H54 (cell line): ENCODE results near the gene FGD6.

Experiments
- DNase-seq: peaks from one replicate; pipeline ENCODE4 v3.0.0; 2011; ENCODE audit warnings: low spot score, mixed read lengths; ENCODE audit not compliant: insufficient read length
- FAIRE-seq: peaks from 3 replicates; lab custom pipeline; 2011; peaks lifted over from hg19 to GRCh38; lab: Jason Lieb, UNC
- POLR2A ChIP-seq: IDR thresholded peaks from 2 replicates; pipeline ENCODE4 v1.6.1; 2011; ENCODE audit warnings: low read depth, mild to moderate bottlenecking, low read length

FGD6 gene

DNA sequence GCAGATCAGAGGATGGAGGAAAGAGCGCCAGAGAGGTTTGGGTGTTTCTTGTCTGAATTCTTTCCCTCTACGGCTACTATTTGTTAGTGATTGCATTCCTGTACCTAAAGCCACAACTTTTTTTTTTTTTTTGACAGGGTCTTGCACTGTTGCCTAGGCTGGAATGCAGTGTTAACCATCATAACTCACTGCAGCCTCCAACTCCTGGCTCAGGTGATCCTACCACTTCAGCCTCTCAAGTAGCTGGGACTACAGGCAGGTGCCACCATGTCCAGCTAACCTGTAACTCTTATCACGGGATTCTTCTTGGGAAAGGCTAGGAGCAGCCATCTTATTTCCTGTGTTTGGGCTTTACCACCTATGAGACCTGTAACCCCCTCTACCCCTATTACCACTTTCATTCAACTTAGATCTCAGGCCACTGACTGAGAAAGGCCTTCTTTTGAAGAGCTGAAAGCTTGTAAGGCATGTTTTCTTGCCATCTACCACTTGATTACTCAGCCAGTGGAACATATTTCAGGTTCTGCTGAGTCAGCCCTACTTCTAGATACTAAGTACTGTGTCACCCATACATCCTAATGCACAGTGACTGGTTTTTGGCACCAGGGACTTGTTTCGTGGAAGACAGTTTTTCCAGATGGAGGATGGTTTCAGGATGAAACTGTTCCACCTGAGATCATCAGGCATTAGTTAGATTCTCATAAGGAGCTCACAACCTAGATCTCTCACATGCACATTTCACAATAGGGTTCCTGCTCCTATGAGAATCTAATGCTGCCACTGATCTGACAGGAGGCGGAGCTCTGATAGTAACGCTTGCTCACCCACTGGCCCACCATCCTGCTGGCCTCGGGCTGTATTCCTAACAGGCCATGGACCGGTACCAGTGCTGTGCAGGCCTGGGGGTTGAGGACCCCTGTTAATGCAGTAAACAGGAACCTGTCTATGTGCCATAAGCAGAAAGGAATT, 7.2 kb upstream of the FGD6 start:
- no peak for TF ChIP-seq POLR2A
- peak; percentile 93 for FAIRE-seq

DNA sequence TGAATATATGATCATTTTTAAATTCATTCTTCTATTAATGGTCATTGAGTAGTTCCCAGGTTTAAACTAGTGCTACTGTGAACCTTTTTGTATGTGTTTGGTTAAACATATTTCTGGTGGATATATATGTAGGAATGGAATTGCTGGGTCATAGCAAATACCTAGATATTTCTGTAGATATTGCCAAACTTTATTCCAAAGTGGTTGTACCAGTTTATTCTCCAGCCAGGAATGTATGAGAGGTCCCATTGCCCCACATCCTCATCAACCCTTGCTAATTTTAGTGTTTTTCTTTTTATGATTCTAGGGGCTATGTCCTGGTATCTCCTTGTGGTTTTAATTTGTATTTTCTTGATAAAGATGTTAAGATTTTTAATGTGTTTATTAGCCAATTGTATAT, 3.5 kb upstream of the FGD6 start:
- FAIRE-seq (no peak), DNase-seq (no peak)
- TF ChIP-seq POLR2A: no peak

More for the DNA sequence above, 7.2 kb upstream of the FGD6 start:
- DNase-seq: peak; percentile 17

DNA sequence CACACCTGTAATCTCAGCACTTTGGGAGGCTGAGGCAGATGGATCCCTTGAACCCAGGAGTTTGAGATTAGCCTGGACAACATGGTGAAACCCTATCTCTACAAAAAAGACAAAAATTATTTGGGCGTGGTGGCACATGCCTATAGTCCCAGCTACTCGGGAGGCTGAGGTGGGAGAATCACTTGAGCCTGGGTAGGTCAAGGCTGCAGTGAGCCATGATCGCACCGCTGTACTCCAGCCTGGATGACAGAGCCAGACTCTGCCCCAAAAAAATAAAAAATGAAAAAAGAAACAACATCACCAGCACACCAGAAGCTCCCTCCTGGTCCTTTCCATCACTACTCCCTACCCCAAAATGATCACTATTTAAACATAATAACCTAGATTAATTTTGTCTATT, 2.9 kb upstream of the FGD6 start:
- FAIRE-seq: no peak
- no peak for TF ChIP-seq POLR2A

DNA sequence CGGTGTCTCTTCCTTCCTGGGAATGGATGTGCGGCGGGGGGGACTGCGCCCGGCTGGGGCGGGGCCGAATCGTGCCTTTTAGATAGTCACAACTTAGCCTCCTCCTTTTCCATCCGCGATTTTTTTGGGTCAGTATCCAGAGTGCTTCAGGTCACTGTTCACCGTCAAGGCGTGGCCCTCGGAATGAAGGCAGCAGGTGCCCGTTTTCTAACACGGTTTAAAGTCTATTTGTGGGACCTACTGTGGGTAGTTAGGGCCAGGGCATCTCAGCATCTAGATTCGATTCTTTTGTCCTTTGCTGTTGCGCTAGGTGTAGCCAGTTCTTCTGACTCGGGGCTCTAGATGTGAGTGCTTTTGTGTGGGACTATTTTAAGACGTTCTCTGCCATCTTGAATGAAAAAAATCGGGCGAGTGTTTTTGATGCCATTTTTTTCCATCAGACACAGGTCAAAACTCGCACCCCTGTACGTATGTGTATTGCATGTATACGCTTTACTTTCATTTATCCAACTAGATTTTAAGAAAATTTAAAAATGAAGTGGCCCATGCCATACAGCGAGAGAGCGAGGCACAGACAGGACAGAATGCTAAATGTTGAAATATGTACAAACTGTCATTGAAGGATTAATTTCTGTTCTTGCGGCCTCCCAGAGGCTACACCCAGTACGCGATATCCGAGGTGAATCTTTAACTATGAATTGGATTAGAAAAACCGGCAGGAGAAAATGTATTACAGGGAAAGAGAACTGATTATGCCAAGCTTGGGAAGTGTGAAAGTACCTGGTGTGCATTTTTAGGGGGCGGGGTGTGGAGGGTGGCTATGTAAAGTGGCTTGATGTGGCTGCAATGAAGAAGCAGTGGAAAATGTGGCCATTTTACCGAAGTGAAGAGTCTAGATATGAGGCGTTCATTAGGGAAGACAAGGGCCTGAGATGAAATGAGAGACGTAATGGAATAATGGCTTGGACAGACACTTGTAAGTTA, 1.2 kb upstream of the FGD6 start:
- no peak for TF ChIP-seq POLR2A
- DNase-seq (peak; percentile 57), FAIRE-seq (peak; percentile 87)

More for the DNA sequence above, 2.9 kb upstream of the FGD6 start:
- no peak for DNase-seq

DNA sequence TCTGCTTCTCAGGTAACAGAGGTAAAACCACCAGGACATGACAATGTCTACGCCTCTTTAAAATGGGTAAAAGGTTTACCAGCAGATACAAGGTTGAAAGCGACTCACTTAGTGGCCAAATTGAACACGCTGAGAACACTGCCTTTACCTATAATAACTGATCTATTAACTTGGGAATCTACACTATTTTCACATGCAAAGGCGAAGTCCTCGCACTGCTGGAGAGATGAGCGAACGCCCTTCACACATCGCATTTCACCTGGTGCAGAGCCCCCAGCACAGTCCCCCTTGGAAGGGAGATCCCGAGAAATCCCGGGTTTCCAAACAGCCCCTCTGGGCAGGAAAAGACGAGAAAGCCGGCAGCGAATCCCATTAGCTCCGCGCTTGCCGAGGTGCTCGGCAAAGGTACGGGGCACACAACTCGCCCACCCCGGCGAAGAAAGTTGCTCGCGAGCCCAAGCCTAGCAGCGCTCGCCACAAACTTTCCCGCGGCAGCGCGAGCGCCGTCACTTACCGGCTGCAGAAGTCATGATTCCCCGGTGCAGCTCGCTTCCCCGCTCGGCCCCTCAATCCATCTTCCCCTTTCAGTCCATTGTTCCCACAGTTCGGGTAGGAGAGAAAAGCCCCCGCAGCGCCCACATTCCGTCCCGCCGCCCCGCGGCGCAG, 423 bp downstream of the FGD6 start:
- TF ChIP-seq POLR2A: no peak
- peak; percentile 27 for FAIRE-seq
- no peak for DNase-seq

DNA sequence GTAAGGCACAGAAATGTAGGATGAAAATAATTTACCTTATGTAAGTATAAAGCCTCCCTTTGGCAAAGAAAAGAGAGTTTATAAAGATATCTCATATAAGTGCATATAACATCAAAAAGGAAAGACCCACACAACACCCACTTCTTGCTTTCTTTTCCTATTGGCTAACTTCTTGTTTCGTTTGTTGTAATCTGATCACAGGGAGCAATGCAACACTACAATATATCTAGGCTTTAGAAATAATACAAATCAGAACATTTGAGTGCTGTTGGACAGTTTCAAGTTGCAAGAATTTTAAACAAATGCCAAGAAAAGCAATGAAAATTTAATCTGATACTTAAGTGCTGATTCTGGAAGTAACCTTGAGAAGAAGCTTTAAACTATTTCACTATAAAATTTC, 1.3 kb downstream of the FGD6 start:
- no peak for DNase-seq
- TF ChIP-seq POLR2A: no peak
- FAIRE-seq: peak; percentile 93

DNA sequence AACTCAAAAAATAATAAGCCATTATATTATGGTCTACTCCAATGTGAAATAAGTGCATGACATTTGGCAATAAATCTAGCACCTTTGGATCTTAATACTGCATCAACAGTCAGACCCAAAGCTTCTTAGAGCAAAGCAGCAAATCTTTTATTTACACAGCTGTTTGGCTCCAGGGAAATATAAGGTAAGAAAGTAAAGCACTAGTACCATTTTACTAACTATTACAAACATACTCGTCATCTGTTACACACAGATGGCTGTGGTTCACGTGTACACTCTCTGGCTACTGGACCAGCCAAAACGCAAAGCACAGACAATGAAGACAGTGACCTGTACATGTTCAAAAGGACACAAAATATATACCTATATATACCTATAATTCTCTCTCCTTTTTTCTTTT, 2.8 kb downstream of the FGD6 start:
- peak; percentile 30 for FAIRE-seq

DNA sequence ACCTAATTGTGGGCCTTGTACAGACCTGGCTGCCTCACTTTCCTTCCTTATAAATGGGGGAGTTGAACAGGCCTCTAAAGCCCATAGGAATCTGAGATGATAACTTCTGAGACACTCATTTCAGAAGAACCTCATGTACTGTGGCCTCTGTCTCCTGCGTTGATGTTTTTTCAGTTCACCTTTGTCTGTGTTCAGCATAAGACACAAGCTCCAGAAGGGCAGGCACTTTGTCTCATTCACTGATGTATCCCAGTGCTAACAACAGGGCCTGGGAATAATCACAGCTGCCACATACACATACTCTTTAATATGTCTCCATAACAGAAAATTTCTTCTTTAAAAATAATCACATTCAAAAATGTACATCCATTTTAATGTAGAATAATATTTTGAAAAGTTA, 3.3 kb downstream of the FGD6 start:
- no peak for DNase-seq
- peak; percentile 77 for FAIRE-seq
- no peak for TF ChIP-seq POLR2A

More for the DNA sequence above, 2.8 kb downstream of the FGD6 start:
- no peak for TF ChIP-seq POLR2A
- DNase-seq: no peak

DNA sequence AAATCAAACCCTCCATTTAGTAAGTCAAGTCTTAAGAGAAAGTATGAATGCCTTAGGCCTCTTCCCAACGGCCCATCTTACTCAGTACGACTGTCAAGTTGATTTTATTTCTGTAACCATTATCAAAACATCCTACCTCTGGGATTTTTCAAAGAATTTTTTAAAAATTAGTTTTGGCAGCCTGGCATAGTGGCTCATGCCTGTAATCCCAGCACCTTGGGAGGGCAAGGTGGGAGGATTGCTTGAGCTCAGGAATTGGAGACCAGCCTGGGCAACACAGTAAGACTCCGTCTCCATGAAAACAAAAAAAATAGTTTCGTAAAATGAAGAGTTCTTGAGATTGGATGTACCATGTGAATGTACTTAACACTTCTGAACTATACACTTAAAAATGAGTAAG, 4.1 kb downstream of the FGD6 start:
- DNase-seq (no peak), FAIRE-seq (peak; percentile 41)
- no peak for TF ChIP-seq POLR2A

DNA sequence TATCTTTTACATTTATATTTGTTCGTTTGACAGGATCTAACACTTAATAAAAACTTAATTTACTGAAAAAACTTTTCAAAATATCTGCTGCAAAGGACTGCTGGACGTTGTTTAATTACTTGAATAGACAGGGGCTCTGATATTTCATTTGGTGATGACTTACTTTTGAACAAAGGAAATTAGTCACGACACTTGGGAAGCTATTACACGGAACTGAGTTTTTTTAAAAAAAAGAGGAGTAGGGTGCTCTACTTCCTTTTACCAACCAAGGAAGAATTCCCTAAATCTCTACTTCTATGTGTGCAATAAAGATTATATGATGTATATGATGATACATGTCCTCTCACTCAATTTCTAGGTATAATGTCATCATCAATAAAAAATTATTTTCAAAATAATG, 4.7 kb downstream of the FGD6 start:
- peak; percentile 45 for FAIRE-seq
- DNase-seq: no peak
- no peak for TF ChIP-seq POLR2A

DNA sequence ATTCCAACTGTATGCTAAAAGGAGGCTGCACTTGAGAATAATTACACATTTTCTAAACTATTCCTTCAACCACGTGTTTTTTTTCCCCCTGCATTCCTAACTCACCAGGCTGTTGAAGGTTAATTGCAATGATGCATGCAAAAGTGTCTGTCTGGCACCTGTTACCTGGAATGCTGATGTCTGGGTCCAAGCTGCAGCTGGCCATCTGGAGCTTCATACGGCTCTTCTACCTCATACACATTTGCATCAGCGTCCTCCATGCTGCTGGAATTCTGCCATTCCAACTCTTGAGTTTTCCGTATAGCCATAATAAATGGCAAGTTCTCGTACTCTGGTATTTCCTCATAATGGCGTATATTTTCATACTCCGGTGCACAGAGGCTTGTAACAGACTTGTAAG, 8.6 kb downstream of the FGD6 start:
- no peak for DNase-seq
- no peak for TF ChIP-seq POLR2A
- FAIRE-seq: no peak

DNA sequence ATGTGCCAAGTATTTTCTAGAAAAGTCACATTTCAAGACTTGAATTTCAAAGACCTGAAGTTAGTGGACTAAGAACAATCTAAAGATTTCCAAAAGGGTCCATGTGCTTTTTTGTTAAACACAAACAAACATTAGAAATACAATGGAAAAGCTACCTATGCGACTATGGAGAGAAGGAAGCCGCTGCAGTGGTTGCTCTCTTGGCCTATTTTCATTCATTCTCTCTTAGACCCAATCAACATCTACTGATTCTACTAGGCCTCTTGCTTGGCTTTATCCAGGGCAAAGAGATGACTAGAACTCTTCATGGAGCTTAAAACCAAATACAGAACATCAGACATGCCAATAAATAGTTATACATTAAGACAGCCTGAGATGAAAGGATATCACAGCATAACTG, 9.9 kb downstream of the FGD6 start:
- no peak for FAIRE-seq
- DNase-seq: no peak
- TF ChIP-seq POLR2A: no peak

DNA sequence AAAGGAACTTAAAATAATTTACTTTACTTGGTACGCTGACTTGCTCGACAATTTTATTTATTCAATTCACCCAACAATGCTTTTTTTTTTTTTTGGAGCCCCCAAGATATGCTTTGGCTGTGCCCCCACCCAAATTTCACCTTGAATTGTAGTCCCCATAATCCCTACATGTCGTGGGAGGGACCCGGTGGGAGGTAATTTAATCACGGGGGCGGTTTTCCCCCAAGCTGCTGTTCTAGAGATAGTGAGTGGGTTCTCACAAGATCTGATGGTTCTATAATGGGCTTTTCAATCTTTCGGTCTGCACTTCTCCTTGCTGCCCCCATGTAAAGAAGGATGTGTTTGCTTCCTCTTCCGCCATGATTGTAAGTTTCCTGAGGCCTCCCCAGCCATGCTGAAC, 10.4 kb downstream of the FGD6 start:
- DNase-seq (no peak), FAIRE-seq (no peak)
- TF ChIP-seq POLR2A: no peak
